DND-41 (cell line): ENCODE data around the gene IGFBP6.

Experiments used
- ATAC-seq: fragments of 200-7000 bp; cut with Tn5 transposase; 3 replicates; pipeline ENCODE4 v1.9.1; 2021; ENCODE audit warnings: low read depth; ENCODE audit not compliant: insufficient read depth
- DNase-seq: peaks from one replicate; pipeline ENCODE4 v3.0.0-alpha.2; 2020
- H2AFZ ChIP-seq: 2 replicates; pipeline ENCODE4 v1.6.0; 2012; ENCODE audit warnings: low read depth, low read length
- H3K27ac ChIP-seq: 2 replicates; pipeline ENCODE4 v1.5.1; 2012; ENCODE audit warnings: low read length, inconsistent platforms
- H3K27me3 ChIP-seq: fragments of 200-600 bp; sonication (generic); 2 replicates; pipeline ENCODE4 v1.6.0; 2012; ENCODE audit warnings: low read length, mild to moderate bottlenecking, inconsistent platforms; ENCODE audit not compliant: insufficient read depth, poor library complexity
- H3K36me3 ChIP-seq: 2 replicates; pipeline ENCODE4 v1.5.1; 2012; ENCODE audit warnings: low read length, inconsistent platforms; ENCODE audit not compliant: insufficient read depth
- H3K4me1 ChIP-seq: 2 replicates; pipeline ENCODE4 v1.5.1; 2012; ENCODE audit warnings: mild to moderate bottlenecking, low read length; ENCODE audit not compliant: insufficient read depth
- H3K4me2 ChIP-seq: 2 replicates; pipeline ENCODE4 v1.6.0; 2012; ENCODE audit warnings: mild to moderate bottlenecking, moderate library complexity, low read length, inconsistent platforms; ENCODE audit not compliant: insufficient read depth
- H3K4me3 ChIP-seq, 2 experiments: fragments of 200-600 bp in 1 of 2; shearing (Covaris generic) in 1 of 2; 2 replicates each; pipeline ENCODE4 v1.5.1; 2012 to 2016; ENCODE audit warnings: inconsistent platforms in 2 of 2, low read length in 2 of 2, mild to moderate bottlenecking in 2 of 2, low read depth in 1 of 2, moderate library complexity in 1 of 2
- H3K79me2 ChIP-seq: 2 replicates; pipeline ENCODE4 v1.6.0; 2012; ENCODE audit warnings: low read length, inconsistent platforms; ENCODE audit not compliant: insufficient read depth
- H3K9ac ChIP-seq: 2 replicates; pipeline ENCODE4 v1.6.0; 2012; ENCODE audit warnings: low read depth, mild to moderate bottlenecking, inconsistent platforms, low read length, moderate library complexity
- H3K9me3 ChIP-seq: 2 replicates; pipeline ENCODE4 v1.5.1; 2012; ENCODE audit warnings: low read length, moderate library complexity, mild to moderate bottlenecking, inconsistent platforms; ENCODE audit not compliant: insufficient read depth, severe bottlenecking
- H4K20me1 ChIP-seq: 2 replicates; pipeline ENCODE4 v1.6.0; 2012; ENCODE audit warnings: low read length; ENCODE audit not compliant: insufficient read depth
- CTCF ChIP-seq: IDR thresholded peaks from 2 replicates; pipeline ENCODE4 v1.5.1; 2012; ENCODE audit warnings: borderline replicate concordance, low read length, moderate library complexity, mild to moderate bottlenecking; ENCODE audit not compliant: poor library complexity, severe bottlenecking; ENCODE audit errors: extremely low read depth
- EZH2 ChIP-seq: IDR thresholded peaks from 3 replicates; pipeline ENCODE4 v1.6.1; 2012; ENCODE audit warnings: borderline replicate concordance, low read depth, mild to moderate bottlenecking, moderate library complexity, low read length, inconsistent platforms; ENCODE audit not compliant: severe bottlenecking

IGFBP6 gene

DNA sequence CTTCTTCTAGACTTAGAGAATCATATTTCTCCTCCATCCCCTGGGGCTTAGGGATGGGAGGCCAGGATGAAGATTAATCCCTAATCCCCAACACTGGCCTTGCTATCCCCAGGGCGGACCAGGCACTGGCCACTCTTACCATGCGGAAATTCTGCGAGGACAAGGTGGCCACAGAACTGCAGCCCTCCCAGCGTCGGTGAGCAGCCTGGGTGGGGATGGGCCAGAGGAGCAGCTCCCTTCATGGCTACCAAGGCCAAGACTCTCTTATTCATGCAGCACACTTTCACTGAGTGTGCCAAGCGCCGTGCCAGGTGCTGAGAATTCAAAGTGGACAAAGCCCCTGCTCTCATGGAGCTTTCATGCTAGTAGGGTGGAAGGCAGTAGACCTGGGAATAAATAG, 40.6 kb upstream of the IGFBP6 start:
- no peak overlapping the region for H3K9ac ChIP-seq
- no peaks in the 10 kb centered on the region for H3K79me2 ChIP-seq
- H2AFZ ChIP-seq: no peak overlapping the region
- no peaks in the 10 kb centered on the region for H3K36me3 ChIP-seq
- no peaks in the 10 kb centered on the region for H3K27me3 ChIP-seq
- H3K4me3 ChIP-seq: no peak overlapping the region
- no peaks in the 10 kb centered on the region for H4K20me1 ChIP-seq
- ATAC-seq (no peak), DNase-seq (no peak)
- H3K4me2 ChIP-seq: no peak overlapping the region
- H3K27ac ChIP-seq: no peak overlapping the region
- no peak for TF ChIP-seq CTCF
- TF ChIP-seq EZH2: no peak
- no peaks in the 10 kb centered on the region for H3K4me1 ChIP-seq
- H3K9me3 ChIP-seq: no peaks in the 10 kb centered on the region

DNA sequence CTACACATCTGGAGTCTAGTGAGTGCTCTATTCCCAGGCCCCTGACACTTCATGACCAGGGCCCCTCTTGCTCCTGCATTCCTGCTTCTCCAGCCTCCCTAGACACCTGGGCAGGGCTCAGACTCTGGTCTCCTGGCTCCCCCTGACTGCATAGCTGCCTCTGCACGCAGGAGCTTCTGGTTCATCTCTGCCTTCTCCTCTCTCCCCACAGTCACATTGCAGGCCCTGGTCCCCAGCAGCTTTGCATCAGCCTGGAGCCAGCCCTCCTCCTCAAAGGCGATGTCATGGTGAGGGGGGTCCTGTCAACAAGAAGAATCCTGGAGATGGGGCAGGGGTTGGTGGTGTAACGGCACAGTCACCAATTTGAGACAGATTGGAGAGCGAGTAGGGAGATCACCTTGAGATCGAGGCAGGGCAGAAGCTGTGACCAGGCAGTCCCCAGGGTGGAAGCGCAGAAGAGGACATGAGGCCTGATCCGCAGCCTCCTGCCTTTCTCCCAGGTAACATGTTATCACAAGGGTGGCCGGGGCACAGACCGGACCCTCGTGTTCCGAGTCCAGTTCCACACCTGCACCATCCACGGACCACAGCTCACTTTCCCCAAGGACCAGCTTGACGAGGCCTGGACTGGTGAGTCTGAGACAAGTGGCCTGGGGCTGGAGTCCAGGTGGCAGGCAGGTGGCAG, 39.5 kb upstream of the IGFBP6 start:
- Histone ChIP-seq H3K4me1 (no peaks in the 10 kb centered on the region), H3K4me3 (no peak overlapping the region), H4K20me1 (no peaks in the 10 kb centered on the region), H3K9ac (no peak overlapping the region), H3K4me2 (no peak overlapping the region), H3K79me2 (no peaks in the 10 kb centered on the region), H2AFZ (no peak overlapping the region), H3K27ac (no peak overlapping the region), H3K36me3 (no peaks in the 10 kb centered on the region), H3K27me3 (no peaks in the 10 kb centered on the region), H3K9me3 (no peaks in the 10 kb centered on the region)
- DNase-seq (no peak), ATAC-seq (no peak)
- no peak for TF ChIP-seq CTCF

GRCh38 chr12:53058674-53059433, 38.6 kb upstream of the IGFBP6 start:
- no peaks in the 10 kb centered on the region for H4K20me1 ChIP-seq
- H3K27ac ChIP-seq: no peak overlapping the region
- no peak overlapping the region for H3K4me3 ChIP-seq
- H3K9me3 ChIP-seq: no peaks in the 10 kb centered on the region
- DNase-seq (no peak), ATAC-seq (no peak)
- no peaks in the 10 kb centered on the region for H3K27me3 ChIP-seq
- H2AFZ ChIP-seq: no peak overlapping the region
- H3K4me2 ChIP-seq: no peak overlapping the region
- H3K4me1 ChIP-seq: no peaks in the 10 kb centered on the region
- no peaks in the 10 kb centered on the region for H3K36me3 ChIP-seq
- H3K79me2 ChIP-seq: no peaks in the 10 kb centered on the region
- TF ChIP-seq EZH2 (no peak), CTCF (no peak)
- H3K9ac ChIP-seq: no peak overlapping the region
